Progenitor cell of endocrine pancreas (in vitro differentiated cells): Measurements from ENCODE around the gene FNDC5. TPM values are rescaled to one million over a fixed set of nuclear protein-coding genes. Genes with fewer than 3 reads are reported as not detected.

Experiments used
- DNase-seq: peaks from one replicate; pipeline ENCODE4 v3.0.0; 2021; ENCODE audit warnings: low spot score; ENCODE audit not compliant: unreplicated experiment
- H3K27ac Mint-ChIP-seq: 2 replicates; pipeline ENCODE4 v1.8.0; 2021; ENCODE audit warnings: mild to moderate bottlenecking, moderate library complexity, mixed read lengths
- H3K27me3 Mint-ChIP-seq: 2 replicates; pipeline ENCODE4 v1.8.0; 2021; ENCODE audit warnings: mixed read lengths
- H3K36me3 Mint-ChIP-seq: 2 replicates; pipeline ENCODE4 v1.8.0; 2022; ENCODE audit warnings: mixed read lengths; ENCODE audit not compliant: insufficient read depth
- H3K4me1 Mint-ChIP-seq: 2 replicates; pipeline ENCODE4 v1.8.0; 2021; ENCODE audit warnings: low read depth, mixed read lengths
- H3K4me3 Mint-ChIP-seq: 2 replicates; pipeline ENCODE4 v1.8.0; 2021; ENCODE audit warnings: low read depth, mild to moderate bottlenecking, moderate library complexity, mixed read lengths
- H3K9me3 Mint-ChIP-seq: 2 replicates; pipeline ENCODE4 v1.8.0; 2021; ENCODE audit warnings: low read depth, mixed read lengths
- total RNA-seq: library from RNA; stranded (reverse); gene quantifications from 2 replicates; pipeline ENCODE4 v1.2.1, GENCODE V29; 2021
- TF ChIP-seq, protein P1 (sequence below): fragments of 200-600 bp; sonication (generic); IDR thresholded peaks from one replicate; pipeline ENCODE4 v1.5.0; 2021; ENCODE audit warnings: antibody characterized with exemption, mild to moderate bottlenecking; ENCODE audit not compliant: unreplicated experiment

FNDC5 gene
- total RNA-seq, 1 donor from 2014 or later: 6.3 TPM

DNA sequence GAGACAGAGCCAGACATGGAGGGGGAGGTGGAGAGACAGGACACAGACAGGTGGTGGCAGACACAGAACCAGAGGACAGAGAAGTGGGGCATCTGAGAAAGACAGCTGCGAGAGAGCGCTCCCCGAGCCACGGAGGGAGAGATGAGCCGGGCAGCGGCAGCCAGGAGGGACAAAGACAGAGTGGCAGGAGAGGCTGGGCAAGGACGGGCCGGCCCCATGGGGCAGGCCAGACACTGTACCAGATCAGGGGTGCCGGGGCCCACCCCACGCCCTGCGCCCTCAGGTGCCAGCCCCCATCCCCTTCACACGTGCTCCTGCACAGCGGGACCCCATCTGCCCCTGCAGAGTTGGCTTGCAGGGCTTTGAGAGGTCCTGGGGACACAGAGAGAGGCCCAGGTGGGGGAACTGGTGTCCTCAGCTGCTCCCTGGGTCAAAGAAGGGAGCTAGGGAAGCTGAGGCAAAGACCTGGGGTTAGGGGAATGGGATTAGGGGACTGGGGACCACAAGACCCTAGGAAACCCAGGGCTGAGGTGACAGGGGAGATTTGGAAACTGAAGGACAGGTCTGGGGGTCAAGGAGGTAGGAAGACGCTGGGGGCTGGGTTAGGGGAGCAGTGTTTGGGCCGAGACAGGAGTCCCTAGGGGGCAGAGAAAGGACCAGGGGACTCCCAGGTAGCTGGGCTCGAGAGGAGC lies 643 bp downstream of the FNDC5 start:
- no peak for DNase-seq
- Mint-ChIP-seq H3K27me3 (peaks cover 49% of the 10 kb centered on the region), H3K9me3 (no peaks in the 10 kb centered on the region), H3K27ac (no peak overlapping the region), H3K36me3 (peaks cover 3% of the 10 kb centered on the region), H3K4me1 (peaks cover 12% of the 10 kb centered on the region), H3K4me3 (peak overlapping the region; percentile 74)
- TF ChIP-seq, protein P1, sequence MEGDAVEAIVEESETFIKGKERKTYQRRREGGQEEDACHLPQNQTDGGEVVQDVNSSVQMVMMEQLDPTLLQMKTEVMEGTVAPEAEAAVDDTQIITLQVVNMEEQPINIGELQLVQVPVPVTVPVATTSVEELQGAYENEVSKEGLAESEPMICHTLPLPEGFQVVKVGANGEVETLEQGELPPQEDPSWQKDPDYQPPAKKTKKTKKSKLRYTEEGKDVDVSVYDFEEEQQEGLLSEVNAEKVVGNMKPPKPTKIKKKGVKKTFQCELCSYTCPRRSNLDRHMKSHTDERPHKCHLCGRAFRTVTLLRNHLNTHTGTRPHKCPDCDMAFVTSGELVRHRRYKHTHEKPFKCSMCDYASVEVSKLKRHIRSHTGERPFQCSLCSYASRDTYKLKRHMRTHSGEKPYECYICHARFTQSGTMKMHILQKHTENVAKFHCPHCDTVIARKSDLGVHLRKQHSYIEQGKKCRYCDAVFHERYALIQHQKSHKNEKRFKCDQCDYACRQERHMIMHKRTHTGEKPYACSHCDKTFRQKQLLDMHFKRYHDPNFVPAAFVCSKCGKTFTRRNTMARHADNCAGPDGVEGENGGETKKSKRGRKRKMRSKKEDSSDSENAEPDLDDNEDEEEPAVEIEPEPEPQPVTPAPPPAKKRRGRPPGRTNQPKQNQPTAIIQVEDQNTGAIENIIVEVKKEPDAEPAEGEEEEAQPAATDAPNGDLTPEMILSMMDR: no peak

DNA sequence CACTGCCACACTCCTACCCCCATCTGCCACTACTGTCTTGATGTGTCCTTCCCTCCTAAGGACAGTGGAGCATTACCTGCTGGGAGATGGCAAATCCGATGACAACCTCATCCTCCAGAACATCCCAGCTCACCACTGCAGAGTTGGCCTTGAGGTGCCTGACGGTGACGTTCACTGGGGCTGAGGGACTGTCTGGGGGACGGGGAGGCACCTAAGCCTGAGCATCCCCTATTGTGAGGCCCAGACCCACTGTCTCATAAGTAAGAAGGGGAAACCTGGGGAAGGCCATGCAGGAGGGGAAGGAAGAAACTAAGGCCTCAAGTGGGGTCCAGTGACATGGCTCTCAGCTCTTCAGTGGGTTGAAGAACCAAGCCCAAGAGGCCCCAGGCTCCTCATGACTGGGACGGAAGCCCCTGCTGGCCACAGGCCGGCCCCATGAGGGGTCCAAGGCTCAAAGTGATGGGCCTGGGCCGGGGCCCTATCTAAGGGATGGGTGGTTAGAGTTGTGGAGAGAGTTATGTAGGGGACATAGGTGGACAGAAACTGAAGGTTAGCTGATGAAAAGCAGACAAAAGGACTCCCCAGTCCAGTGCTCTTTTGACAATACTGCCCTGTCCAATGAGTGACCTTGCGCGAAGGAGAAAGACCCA lies 1.8 kb downstream of the FNDC5 start:
- no peak overlapping the region for H3K27ac Mint-ChIP-seq
- peaks cover 12% of the 10 kb centered on the region for H3K4me1 Mint-ChIP-seq
- DNase-seq: no peak

DNA sequence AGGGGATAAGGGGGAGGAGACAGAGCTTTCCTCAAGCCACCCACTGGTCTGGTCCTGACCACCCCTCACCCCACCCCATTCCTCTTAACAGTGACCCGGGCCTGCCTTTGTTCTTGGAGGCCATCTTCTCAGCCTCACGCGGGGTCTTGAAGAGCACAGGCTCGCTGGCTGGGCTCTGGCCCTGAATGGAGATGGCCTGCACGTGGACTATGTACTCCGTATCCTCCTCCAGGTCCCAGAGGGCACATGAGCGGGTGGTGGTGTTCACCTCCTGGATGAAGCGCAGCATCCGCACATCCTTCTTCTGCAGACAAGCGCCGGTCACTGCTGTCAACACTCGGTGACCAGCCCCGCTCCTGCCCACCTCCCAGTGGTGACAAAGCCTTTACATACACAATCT lies 2.6 kb downstream of the FNDC5 start:
- H3K4me1 Mint-ChIP-seq: peaks cover 12% of the 10 kb centered on the region
- TF ChIP-seq, protein P1: no peak

More for the DNA sequence above, 1.8 kb downstream of the FNDC5 start:
- TF ChIP-seq, protein P1: no peak
- Mint-ChIP-seq H3K9me3 (no peaks in the 10 kb centered on the region), H3K27me3 (peaks cover 43% of the 10 kb centered on the region), H3K4me3 (peak overlapping the region; percentile 74), H3K36me3 (peaks cover 4% of the 10 kb centered on the region)

DNA sequence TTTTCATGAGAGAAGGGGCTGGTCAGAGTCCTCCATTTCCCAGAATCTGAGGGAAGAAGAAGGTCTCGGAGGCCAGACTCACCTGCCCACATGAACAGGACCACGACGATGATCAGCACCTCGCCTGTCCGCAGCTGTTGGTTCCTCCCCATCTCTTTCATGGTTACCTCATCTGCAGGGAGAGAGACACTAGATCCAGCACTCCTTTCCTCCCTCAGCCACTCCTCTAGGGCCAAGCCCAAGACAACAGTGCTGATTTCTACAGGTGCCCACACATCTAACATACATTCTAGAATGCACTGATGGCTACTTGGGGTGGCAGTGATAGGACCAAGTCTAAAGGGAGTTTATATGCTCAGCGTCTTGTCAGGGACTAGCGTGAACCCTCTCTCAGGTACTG lies 3.0 kb downstream of the FNDC5 start:
- H3K4me3 Mint-ChIP-seq: no peak overlapping the region
- H3K27ac Mint-ChIP-seq: no peak overlapping the region
- no peaks in the 10 kb centered on the region for H3K9me3 Mint-ChIP-seq
- no peak for DNase-seq
- TF ChIP-seq, protein P1: no peak
- H3K4me1 Mint-ChIP-seq: peaks cover 11% of the 10 kb centered on the region
- H3K36me3 Mint-ChIP-seq: peaks cover 7% of the 10 kb centered on the region
- peaks cover 41% of the 10 kb centered on the region for H3K27me3 Mint-ChIP-seq

More for the DNA sequence above, 2.6 kb downstream of the FNDC5 start:
- peaks cover 43% of the 10 kb centered on the region for H3K27me3 Mint-ChIP-seq
- peaks cover 4% of the 10 kb centered on the region for H3K36me3 Mint-ChIP-seq
- no peak overlapping the region for H3K4me3 Mint-ChIP-seq
- H3K9me3 Mint-ChIP-seq: no peaks in the 10 kb centered on the region
- no peak overlapping the region for H3K27ac Mint-ChIP-seq
- no peak for DNase-seq

DNA sequence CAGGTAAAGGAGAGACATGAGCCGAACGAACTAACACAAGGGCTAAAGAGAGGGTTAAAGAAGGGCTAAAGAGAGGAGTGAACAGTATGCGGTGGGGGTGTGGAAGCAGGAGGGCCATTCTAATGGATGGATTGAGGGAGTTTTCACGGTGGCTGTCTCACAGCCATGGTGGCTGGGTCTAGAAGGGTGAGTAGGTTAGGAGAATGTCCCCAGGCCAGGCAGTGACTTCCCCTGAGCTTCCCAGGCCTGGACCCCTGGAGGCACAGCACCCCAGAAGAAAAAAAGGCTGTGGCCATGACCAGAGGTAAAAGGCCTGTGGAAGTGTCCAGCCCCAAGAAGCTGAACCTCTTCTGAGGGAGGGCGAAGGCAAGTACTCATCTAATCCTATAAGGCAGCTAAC lies 3.6 kb downstream of the FNDC5 start:
- DNase-seq: no peak
- Mint-ChIP-seq H3K36me3 (peaks cover 10% of the 10 kb centered on the region), H3K4me3 (no peak overlapping the region), H3K4me1 (peaks cover 11% of the 10 kb centered on the region), H3K27me3 (peaks cover 39% of the 10 kb centered on the region), H3K27ac (no peak overlapping the region), H3K9me3 (no peaks in the 10 kb centered on the region)
- TF ChIP-seq, protein P1: no peak
